Activated T-cell treated with anti-CD3 and anti-CD28 coated beads, Interleukin-2, amount 50 U/mL, for 4 hours (primary cell): ENCODE measurements around the gene PEX10. TPM values are rescaled to one million over a fixed set of nuclear protein-coding genes. Genes with fewer than 3 reads are reported as not detected.

Experiments used
- ATAC-seq, 2 donors: fragments of 200-7000 bp; cut with Tn5 transposase; one replicate each; pipeline ENCODE4 v1.10.0; 2021
- DNase-seq: peaks from one replicate; pipeline ENCODE4 v3.0.0-alpha.2; 2020
- H3K27me3 Mint-ChIP-seq: one replicate; pipeline ENCODE4 v1.8.0; 2021; ENCODE audit warnings: low read depth, mixed read lengths
- H3K36me3 Mint-ChIP-seq: one replicate; pipeline ENCODE4 v1.8.0; 2022; ENCODE audit warnings: mixed read lengths; ENCODE audit not compliant: insufficient read depth
- H3K4me1 Mint-ChIP-seq: one replicate; pipeline ENCODE4 v1.8.0; 2021; ENCODE audit warnings: low read depth, mixed read lengths
- H3K4me3 Mint-ChIP-seq: one replicate; pipeline ENCODE4 v1.8.0; 2021; ENCODE audit warnings: mild to moderate bottlenecking, moderate library complexity, mixed read lengths
- H3K9me3 Mint-ChIP-seq: one replicate; pipeline ENCODE4 v1.8.0; 2021; ENCODE audit warnings: mixed read lengths
- total RNA-seq, 3 donors: library from RNA; stranded (reverse); gene quantifications; one replicate each; pipeline ENCODE4 v1.2.1, GENCODE V29; 2021

Gene PEX10
- total RNA-seq, 3 donors from 2014 or later: 23.4 to 23.6 (median 23.6) TPM

- ATAC-seq (no peak), DNase-seq (no peak)
- Mint-ChIP-seq H3K27me3 (no peaks in the 10 kb centered on the region), H3K4me3 (no peak overlapping the region), H3K4me1 (no peaks in the 10 kb centered on the region), H3K9me3 (no peaks in the 10 kb centered on the region), H3K36me3 (no peaks in the 10 kb centered on the region)
Observed at GRCh38 chr1:2386636-2387611, 25.4 kb downstream of the PEX10 start.

GRCh38 chr1:2385606-2386280 is 26.6 kb downstream of the PEX10 start:
- H3K27me3 Mint-ChIP-seq: no peaks in the 10 kb centered on the region
- no peak for DNase-seq

DNA sequence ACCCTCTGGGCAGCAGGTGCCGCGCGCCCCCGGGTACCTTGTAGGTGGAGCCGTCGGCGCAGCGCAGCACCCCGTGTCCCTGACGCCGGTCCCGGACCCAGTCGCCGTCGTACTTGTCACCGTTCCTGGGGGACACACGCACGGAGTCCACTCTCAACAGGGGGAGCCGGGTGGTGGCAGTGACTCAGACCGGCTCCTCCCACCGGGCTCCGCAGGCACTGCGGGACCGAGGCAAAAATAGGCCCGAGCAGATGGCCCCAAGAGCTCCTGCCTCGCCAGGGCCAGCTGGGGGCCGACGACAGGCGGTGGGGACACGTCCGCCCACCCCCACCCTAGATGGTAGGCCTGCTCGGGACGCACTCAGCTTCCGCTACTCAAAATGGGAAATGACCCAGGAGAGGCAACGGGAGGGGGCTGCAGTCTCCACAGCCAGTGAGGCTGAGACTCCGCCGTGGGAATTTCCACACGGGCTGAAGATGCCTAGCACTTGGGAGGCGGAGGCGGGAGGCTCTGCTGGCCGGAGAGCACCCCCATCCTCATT is 27.4 kb downstream of the PEX10 start:
- Mint-ChIP-seq H3K4me3 (no peak overlapping the region), H3K4me1 (no peaks in the 10 kb centered on the region), H3K27me3 (no peaks in the 10 kb centered on the region), H3K36me3 (no peaks in the 10 kb centered on the region), H3K9me3 (no peaks in the 10 kb centered on the region)
- DNase-seq (no peak), ATAC-seq (no peak)

More at GRCh38 chr1:2385606-2386280, 26.6 kb downstream of the PEX10 start:
- ATAC-seq: no peak
- H3K36me3 Mint-ChIP-seq: no peaks in the 10 kb centered on the region
- H3K4me3 Mint-ChIP-seq: no peak overlapping the region
- H3K9me3 Mint-ChIP-seq: no peaks in the 10 kb centered on the region
- H3K4me1 Mint-ChIP-seq: no peaks in the 10 kb centered on the region

DNA sequence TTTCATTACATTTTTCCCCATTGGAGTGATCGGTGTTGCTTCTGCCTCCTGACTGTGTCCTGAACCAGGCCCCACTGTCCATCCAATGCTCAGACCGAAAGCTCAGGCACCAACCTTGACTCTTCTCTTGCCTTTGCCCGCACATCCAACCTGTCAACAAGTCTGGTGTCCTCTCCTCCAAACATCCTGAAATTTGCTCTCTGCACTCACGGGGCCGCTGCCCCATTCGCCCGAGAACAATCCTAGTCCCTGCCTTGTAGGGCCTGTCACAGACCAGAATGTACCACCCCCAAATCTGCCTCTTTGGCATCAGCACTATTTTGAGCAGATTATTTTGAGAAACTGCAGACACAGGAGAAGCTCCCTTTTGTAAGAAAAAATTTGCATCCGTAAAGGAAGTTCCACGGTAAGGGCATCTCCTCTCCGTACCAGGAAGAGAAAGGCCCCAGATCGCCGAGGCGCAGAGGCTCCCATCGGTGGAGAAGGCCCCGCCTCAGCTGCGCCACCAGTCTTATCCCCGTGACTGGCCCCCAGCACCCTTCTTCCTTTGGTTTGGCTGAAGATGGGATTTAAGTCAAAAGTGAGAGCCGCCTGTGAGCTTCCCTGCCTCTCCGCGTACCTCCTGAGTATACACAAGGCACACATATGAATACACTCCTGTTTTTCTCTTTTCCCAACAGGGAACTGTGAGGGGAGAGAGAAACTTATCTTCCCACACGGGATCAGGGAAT is 28.1 kb downstream of the PEX10 start:
- no peak for ATAC-seq
- no peaks in the 10 kb centered on the region for H3K9me3 Mint-ChIP-seq
- no peaks in the 10 kb centered on the region for H3K4me1 Mint-ChIP-seq
- H3K36me3 Mint-ChIP-seq: no peaks in the 10 kb centered on the region
- H3K4me3 Mint-ChIP-seq: no peak overlapping the region
- H3K27me3 Mint-ChIP-seq: no peaks in the 10 kb centered on the region
- DNase-seq: no peak

DNA sequence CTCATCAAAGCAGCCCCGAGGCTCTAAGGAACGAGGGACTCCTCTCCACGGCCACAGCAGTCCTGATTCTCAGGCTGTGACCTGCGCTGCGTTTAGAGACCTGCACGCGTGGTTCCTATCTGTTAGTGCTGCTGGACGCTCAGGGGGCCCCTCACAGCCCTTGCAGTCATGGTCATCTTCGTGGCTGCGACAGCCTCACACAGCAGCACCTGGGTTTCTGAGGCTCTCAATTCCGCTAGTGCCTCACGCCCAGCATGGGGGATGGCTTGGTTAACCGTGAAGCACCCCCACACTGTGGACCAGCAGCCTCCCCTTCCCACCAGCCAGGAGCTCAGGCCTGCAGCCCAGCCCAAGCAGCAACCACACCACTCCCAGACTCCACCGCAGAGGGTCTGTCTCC is 28.8 kb downstream of the PEX10 start:
- H3K9me3 Mint-ChIP-seq: no peaks in the 10 kb centered on the region
- ATAC-seq (no peak), DNase-seq (no peak)
- no peaks in the 10 kb centered on the region for H3K27me3 Mint-ChIP-seq
- no peak overlapping the region for H3K4me3 Mint-ChIP-seq
- H3K4me1 Mint-ChIP-seq: no peaks in the 10 kb centered on the region
- no peaks in the 10 kb centered on the region for H3K36me3 Mint-ChIP-seq

DNA sequence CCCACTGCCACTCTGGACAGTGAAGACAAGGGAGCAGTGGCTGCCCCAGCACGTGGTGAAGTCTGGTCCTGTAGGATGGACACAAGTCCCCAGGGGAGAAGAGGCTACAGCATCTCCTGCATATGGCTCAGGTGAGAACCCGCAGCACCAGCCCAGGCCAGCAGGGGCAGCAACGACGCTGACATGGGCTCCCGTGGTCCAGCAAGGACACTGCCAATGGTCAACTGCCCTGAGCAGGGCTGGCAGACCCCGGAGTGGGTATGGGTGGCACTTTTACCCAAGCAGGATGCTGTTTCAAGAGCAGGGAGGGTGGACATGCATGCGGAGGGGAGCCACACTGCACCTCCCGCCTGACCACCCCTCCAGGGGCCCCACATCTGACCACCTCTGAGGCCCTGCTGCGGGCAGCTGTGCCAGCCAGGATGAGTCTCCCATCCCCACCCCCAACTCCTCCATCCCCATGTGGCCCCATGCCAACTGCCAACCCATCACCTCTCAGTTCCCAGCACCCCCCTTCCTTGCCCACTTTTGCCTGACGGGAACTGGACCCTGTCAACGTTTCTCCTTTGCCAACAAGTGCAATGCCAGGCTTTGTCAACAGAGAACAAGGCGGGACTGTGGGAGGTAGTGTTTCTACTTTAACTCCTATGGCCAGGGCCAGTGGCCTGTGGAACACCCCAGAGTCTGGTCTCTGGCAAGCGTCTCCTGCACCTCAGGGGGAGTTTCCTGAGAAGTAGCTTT is 29.6 kb downstream of the PEX10 start:
- peak in 1 of 2 donors; percentile 50 for ATAC-seq
- DNase-seq: no peak
- H3K9me3 Mint-ChIP-seq: no peaks in the 10 kb centered on the region
- no peak overlapping the region for H3K4me3 Mint-ChIP-seq
- no peaks in the 10 kb centered on the region for H3K4me1 Mint-ChIP-seq
- H3K27me3 Mint-ChIP-seq: no peaks in the 10 kb centered on the region
- no peaks in the 10 kb centered on the region for H3K36me3 Mint-ChIP-seq

DNA sequence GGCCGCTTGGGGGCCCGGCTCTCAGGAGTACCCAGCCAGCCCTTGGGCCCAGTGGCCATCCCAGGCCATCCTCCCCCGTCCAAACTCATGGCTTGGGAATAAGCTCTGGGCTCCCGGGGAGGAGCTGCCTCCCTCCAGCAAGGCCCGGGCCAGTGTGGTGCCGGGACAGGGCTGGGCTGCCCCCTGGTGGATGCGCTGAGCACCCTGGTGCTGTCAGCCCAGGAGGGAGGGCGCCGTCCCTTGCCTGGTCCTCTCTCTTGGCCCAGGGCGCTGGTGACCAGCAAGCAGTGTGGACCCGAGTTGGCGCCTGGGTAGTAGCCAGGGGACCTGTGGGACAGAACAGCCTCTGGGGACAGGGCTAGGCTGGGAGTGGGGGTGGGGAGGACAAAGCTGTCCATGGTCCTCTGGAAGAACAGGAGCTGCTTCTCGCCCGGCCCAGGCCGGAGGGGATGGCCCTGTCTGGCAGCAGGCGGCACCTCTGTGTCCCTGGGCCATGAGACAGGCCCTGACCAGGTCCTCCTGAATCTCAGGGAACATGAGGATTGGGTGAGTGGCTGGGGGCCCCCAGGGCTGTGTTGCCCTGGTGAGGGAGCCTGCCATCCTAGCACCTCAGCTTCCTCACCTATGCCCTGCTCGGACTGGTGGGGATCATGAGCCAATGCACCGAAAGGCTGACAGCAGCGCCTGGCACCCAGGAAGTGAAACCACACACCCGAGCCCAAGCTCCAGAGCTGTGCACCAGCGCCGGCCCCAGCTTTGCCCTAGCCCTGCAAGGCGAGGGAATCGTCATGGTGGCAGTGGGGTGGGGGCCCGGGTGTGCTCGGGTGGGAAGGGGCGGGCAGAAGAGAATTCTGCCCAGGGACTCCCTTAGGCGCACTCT is 30.4 kb downstream of the PEX10 start:
- peak; percentile 97 for ATAC-seq
- Mint-ChIP-seq H3K4me1 (no peaks in the 10 kb centered on the region), H3K36me3 (no peaks in the 10 kb centered on the region), H3K4me3 (no peak overlapping the region), H3K27me3 (no peaks in the 10 kb centered on the region), H3K9me3 (no peaks in the 10 kb centered on the region)
- peak; percentile 75 for DNase-seq

DNA sequence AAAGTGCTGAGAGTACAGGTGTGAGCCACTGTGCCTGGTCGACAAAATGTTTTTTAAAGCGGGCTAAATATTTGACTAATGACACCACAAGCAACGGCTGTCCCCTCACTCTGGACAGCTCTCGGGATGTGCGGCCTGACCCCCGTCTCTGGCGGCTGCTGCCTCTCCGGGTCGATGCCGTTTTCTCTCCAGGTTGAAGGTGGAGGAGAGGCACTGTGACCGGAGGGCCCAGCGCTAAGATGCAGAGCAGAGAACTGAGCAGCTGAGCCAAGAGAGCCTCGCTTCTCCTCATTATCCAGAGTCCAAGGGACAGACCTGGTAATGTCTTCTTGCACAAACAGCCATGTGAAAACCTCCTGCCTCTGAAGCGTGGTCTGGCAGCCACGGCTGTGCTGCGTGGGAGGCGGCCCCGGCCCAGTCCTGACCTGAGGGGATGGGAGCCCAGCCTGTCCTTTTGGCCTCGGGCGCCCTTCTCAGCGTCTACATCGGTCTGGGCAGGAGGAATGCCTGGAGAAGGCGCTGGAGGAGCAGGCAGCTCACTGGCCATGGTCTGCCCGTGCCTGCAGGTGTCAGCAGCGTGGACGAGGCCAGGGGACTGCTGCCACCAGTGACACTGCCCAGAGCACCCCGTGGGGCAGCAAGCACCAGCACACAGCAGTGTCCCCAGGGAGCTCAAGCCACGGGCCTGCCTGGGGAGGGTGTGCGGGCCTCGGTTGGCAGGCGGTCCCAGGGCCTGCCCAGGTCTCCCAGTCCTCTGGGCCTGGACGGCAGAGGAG is 31.4 kb downstream of the PEX10 start:
- DNase-seq (no peak), ATAC-seq (peak in 1 of 2 donors; percentile 6)
- no peaks in the 10 kb centered on the region for H3K4me1 Mint-ChIP-seq
- H3K36me3 Mint-ChIP-seq: no peaks in the 10 kb centered on the region
- no peaks in the 10 kb centered on the region for H3K27me3 Mint-ChIP-seq
- H3K9me3 Mint-ChIP-seq: no peaks in the 10 kb centered on the region
- no peak overlapping the region for H3K4me3 Mint-ChIP-seq

DNA sequence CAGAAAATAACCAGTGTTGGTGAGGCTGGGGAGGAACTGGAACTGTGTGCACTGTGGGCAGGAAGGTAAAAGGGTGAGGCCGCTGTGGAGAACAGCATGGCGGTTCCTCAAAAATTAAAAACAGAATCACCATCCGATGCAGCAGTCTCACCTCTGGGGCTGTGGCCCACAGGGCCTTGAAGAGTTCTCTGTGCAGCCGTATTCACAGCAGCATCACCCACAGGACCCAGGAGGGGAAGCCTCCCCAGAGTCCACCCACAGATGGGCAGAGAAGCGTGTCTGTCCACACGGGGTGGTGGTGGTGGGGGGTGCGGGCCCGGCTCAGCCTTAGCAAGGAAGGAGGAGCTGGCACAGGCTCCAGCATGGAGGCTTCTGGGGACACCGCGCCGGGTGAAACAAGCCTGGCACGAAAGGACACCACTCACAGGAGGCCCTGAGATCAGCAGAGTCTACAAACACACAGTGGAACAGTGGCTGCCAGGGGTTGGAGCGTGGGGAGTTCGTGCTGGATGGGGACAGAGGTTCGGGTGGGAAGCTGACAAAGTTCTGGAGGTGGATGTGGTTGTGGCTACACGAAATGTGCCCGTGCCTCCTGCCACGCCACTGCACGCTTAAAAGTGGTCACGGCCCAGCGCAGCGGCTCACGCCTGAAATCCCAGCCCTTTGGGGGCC is 32.5 kb downstream of the PEX10 start:
- Mint-ChIP-seq H3K27me3 (no peaks in the 10 kb centered on the region), H3K9me3 (no peaks in the 10 kb centered on the region), H3K4me1 (no peaks in the 10 kb centered on the region), H3K4me3 (no peak overlapping the region), H3K36me3 (no peaks in the 10 kb centered on the region)
- no peak for ATAC-seq
- no peak for DNase-seq

- no peak for ATAC-seq
- Mint-ChIP-seq H3K4me1 (no peaks in the 10 kb centered on the region), H3K9me3 (no peaks in the 10 kb centered on the region)
Observed at GRCh38 chr1:2378956-2379732, 33.2 kb downstream of the PEX10 start.

GRCh38 chr1:2378441-2378851 is 33.9 kb downstream of the PEX10 start:
- H3K27me3 Mint-ChIP-seq: no peaks in the 10 kb centered on the region
- H3K9me3 Mint-ChIP-seq: no peaks in the 10 kb centered on the region
- H3K4me1 Mint-ChIP-seq: no peaks in the 10 kb centered on the region
- DNase-seq: no peak
- H3K36me3 Mint-ChIP-seq: no peaks in the 10 kb centered on the region
- ATAC-seq: no peak
- no peak overlapping the region for H3K4me3 Mint-ChIP-seq

More at GRCh38 chr1:2378956-2379732, 33.2 kb downstream of the PEX10 start:
- H3K36me3 Mint-ChIP-seq: no peaks in the 10 kb centered on the region
- no peak for DNase-seq
- H3K4me3 Mint-ChIP-seq: no peak overlapping the region
- H3K27me3 Mint-ChIP-seq: no peaks in the 10 kb centered on the region
